Activated naive CD4-positive, alpha-beta T cell treated with anti-CD3 and anti-CD28 coated beads, Interleukin-2, amount 10 ng/mL, durations not matched to agents 7 days and 5 days (primary cell): ENCODE data around the gene PLRG1.

ENCODE experiments used
- CTCF ChIA-PET: fragments of 350-600 bp; sonication (Branson Sonifier 250); formaldehyde crosslinking; loops from one replicate; lab custom pipeline; 2021; ENCODE audit warnings: antibody characterized with exemption; lab: Charles Lee
- DNase-seq: peaks from one replicate; pipeline ENCODE4 v3.0.0-alpha.2; 2020
- H3K27ac Mint-ChIP-seq: one replicate; pipeline ENCODE4 v1.8.0; 2021; ENCODE audit warnings: mild to moderate bottlenecking, moderate library complexity, mixed read lengths
- H3K27me3 Mint-ChIP-seq: one replicate; pipeline ENCODE4 v1.8.0; 2021; ENCODE audit warnings: mild to moderate bottlenecking, mixed read lengths
- H3K36me3 Mint-ChIP-seq: one replicate; pipeline ENCODE4 v1.8.0; 2021; ENCODE audit warnings: mixed read lengths
- H3K4me1 Mint-ChIP-seq: one replicate; pipeline ENCODE4 v1.8.0; 2021; ENCODE audit warnings: mixed read lengths
- H3K4me3 Mint-ChIP-seq: one replicate; pipeline ENCODE4 v1.8.0; 2021; ENCODE audit warnings: mild to moderate bottlenecking, moderate library complexity, mixed read lengths
- H3K9me3 Mint-ChIP-seq: one replicate; pipeline ENCODE4 v1.8.0; 2021; ENCODE audit warnings: mixed read lengths

The PLRG1 gene

GRCh38 chr4:154584259-154584658, 34.1 kb upstream of the PLRG1 start:
- Mint-ChIP-seq H3K4me1 (no peaks in the 10 kb centered on the region), H3K27ac (no peak overlapping the region), H3K9me3 (no peaks in the 10 kb centered on the region), H3K36me3 (no peaks in the 10 kb centered on the region), H3K4me3 (no peak overlapping the region), H3K27me3 (peaks cover 17% of the 10 kb centered on the region)
- CTCF ChIA-PET: no interaction called here
- no peak for DNase-seq

- no peaks in the 10 kb centered on the region for H3K36me3 Mint-ChIP-seq
- no peak for DNase-seq
- H3K27me3 Mint-ChIP-seq: peaks cover 14% of the 10 kb centered on the region
- H3K9me3 Mint-ChIP-seq: no peaks in the 10 kb centered on the region
- CTCF ChIA-PET: no interaction called here
- no peak overlapping the region for H3K4me3 Mint-ChIP-seq
- no peak overlapping the region for H3K27ac Mint-ChIP-seq
- no peaks in the 10 kb centered on the region for H3K4me1 Mint-ChIP-seq
These were observed 33.5 kb upstream of the PLRG1 start for GRCh38 chr4:154583677-154584076.

- Mint-ChIP-seq H3K4me3 (no peak overlapping the region), H3K9me3 (no peaks in the 10 kb centered on the region), H3K36me3 (no peaks in the 10 kb centered on the region), H3K27me3 (peaks cover 14% of the 10 kb centered on the region), H3K27ac (no peak overlapping the region), H3K4me1 (no peaks in the 10 kb centered on the region)
- CTCF ChIA-PET: no interaction called here
- DNase-seq: no peak
These were observed 33.0 kb upstream of the PLRG1 start for GRCh38 chr4:154583230-154583629.

- no peak overlapping the region for H3K4me3 Mint-ChIP-seq
- H3K27me3 Mint-ChIP-seq: peaks cover 14% of the 10 kb centered on the region
- DNase-seq: no peak
- CTCF ChIA-PET: no interaction called here
- no peak overlapping the region for H3K27ac Mint-ChIP-seq
- no peaks in the 10 kb centered on the region for H3K4me1 Mint-ChIP-seq
- H3K36me3 Mint-ChIP-seq: no peaks in the 10 kb centered on the region
- H3K9me3 Mint-ChIP-seq: no peaks in the 10 kb centered on the region
These were observed 32.5 kb upstream of the PLRG1 start for GRCh38 chr4:154582723-154583122.

- Mint-ChIP-seq H3K36me3 (no peaks in the 10 kb centered on the region), H3K4me1 (no peaks in the 10 kb centered on the region), H3K27ac (no peak overlapping the region), H3K27me3 (peaks cover 12% of the 10 kb centered on the region), H3K4me3 (no peak overlapping the region), H3K9me3 (no peaks in the 10 kb centered on the region)
- no peak for DNase-seq
- CTCF ChIA-PET: no interaction called here
These were observed 29.7 kb upstream of the PLRG1 start for GRCh38 chr4:154579927-154580326.

- Mint-ChIP-seq H3K4me3 (no peak overlapping the region), H3K9me3 (no peaks in the 10 kb centered on the region), H3K27me3 (peaks cover 7% of the 10 kb centered on the region)
These were observed 28.7 kb upstream of the PLRG1 start for GRCh38 chr4:154578919-154579318.

GRCh38 chr4:154577324-154577723, 27.1 kb upstream of the PLRG1 start:
- CTCF ChIA-PET: interaction anchor here (1.1 to 1.2 kb wide), 2 partner anchors 15 to 25 kb away, joined by 3 to 5 read pairs; partner anchors contain the start of gene FGB
- H3K4me1 Mint-ChIP-seq: no peaks in the 10 kb centered on the region
- H3K9me3 Mint-ChIP-seq: no peaks in the 10 kb centered on the region
- H3K36me3 Mint-ChIP-seq: no peaks in the 10 kb centered on the region
- no peak overlapping the region for H3K27ac Mint-ChIP-seq
- H3K27me3 Mint-ChIP-seq: peaks cover 4% of the 10 kb centered on the region
- no peak for DNase-seq
- no peak overlapping the region for H3K4me3 Mint-ChIP-seq

More at GRCh38 chr4:154578919-154579318, 28.7 kb upstream of the PLRG1 start:
- no peak overlapping the region for H3K27ac Mint-ChIP-seq
- H3K4me1 Mint-ChIP-seq: no peaks in the 10 kb centered on the region
- DNase-seq: no peak
- CTCF ChIA-PET: no interaction called here
- no peaks in the 10 kb centered on the region for H3K36me3 Mint-ChIP-seq

- no peak overlapping the region for H3K27ac Mint-ChIP-seq
These were observed 24.1 kb upstream of the PLRG1 start for GRCh38 chr4:154574311-154574710.

GRCh38 chr4:154573190-154573870, 23.1 kb upstream of the PLRG1 start:
- H3K27ac Mint-ChIP-seq: no peak overlapping the region
- H3K9me3 Mint-ChIP-seq: no peaks in the 10 kb centered on the region
- peaks cover 4% of the 10 kb centered on the region for H3K27me3 Mint-ChIP-seq
- CTCF ChIA-PET: no interaction called here
- H3K4me3 Mint-ChIP-seq: no peak overlapping the region
- DNase-seq: no peak
- no peaks in the 10 kb centered on the region for H3K36me3 Mint-ChIP-seq
- no peaks in the 10 kb centered on the region for H3K4me1 Mint-ChIP-seq

More at GRCh38 chr4:154574311-154574710, 24.1 kb upstream of the PLRG1 start:
- Mint-ChIP-seq H3K27me3 (peaks cover 4% of the 10 kb centered on the region), H3K4me1 (no peaks in the 10 kb centered on the region), H3K36me3 (no peaks in the 10 kb centered on the region), H3K9me3 (no peaks in the 10 kb centered on the region), H3K4me3 (no peak overlapping the region)
- CTCF ChIA-PET: no interaction called here
- no peak for DNase-seq

GRCh38 chr4:154569584-154569983, 19.4 kb upstream of the PLRG1 start:
- no peaks in the 10 kb centered on the region for H3K27me3 Mint-ChIP-seq
- no peaks in the 10 kb centered on the region for H3K4me1 Mint-ChIP-seq
- no peak for DNase-seq
- H3K4me3 Mint-ChIP-seq: no peak overlapping the region
- CTCF ChIA-PET: interaction anchor here (2.1 kb wide), 1 partner anchor 11 kb away, joined by 9 read pairs; no protein-coding TSS in a partner anchor
- H3K9me3 Mint-ChIP-seq: no peaks in the 10 kb centered on the region
- H3K36me3 Mint-ChIP-seq: no peaks in the 10 kb centered on the region
- no peak overlapping the region for H3K27ac Mint-ChIP-seq

GRCh38 chr4:154569028-154569427, 18.8 kb upstream of the PLRG1 start:
- CTCF ChIA-PET: interaction anchor here (2.1 kb wide), 1 partner anchor 10 kb away, joined by 9 read pairs; no protein-coding TSS in a partner anchor
- DNase-seq: no peak
- no peaks in the 10 kb centered on the region for H3K4me1 Mint-ChIP-seq
- H3K27me3 Mint-ChIP-seq: no peaks in the 10 kb centered on the region
- H3K27ac Mint-ChIP-seq: no peak overlapping the region
- no peak overlapping the region for H3K4me3 Mint-ChIP-seq
- no peaks in the 10 kb centered on the region for H3K36me3 Mint-ChIP-seq
- no peaks in the 10 kb centered on the region for H3K9me3 Mint-ChIP-seq

- DNase-seq: no peak
- no peak overlapping the region for H3K4me3 Mint-ChIP-seq
- no peaks in the 10 kb centered on the region for H3K36me3 Mint-ChIP-seq
- H3K27ac Mint-ChIP-seq: no peak overlapping the region
- no peaks in the 10 kb centered on the region for H3K27me3 Mint-ChIP-seq
- no peaks in the 10 kb centered on the region for H3K9me3 Mint-ChIP-seq
- no peaks in the 10 kb centered on the region for H3K4me1 Mint-ChIP-seq
- CTCF ChIA-PET: interaction anchor here (1.1 kb wide), 1 partner anchor 52 kb away, joined by 3 read pairs; no protein-coding TSS in a partner anchor
These were observed 16.5 kb upstream of the PLRG1 start for GRCh38 chr4:154566639-154567204.

- DNase-seq: no peak
- H3K27ac Mint-ChIP-seq: no peak overlapping the region
- no peaks in the 10 kb centered on the region for H3K27me3 Mint-ChIP-seq
- H3K4me1 Mint-ChIP-seq: no peaks in the 10 kb centered on the region
- CTCF ChIA-PET: interaction anchor here (1.1 kb wide), 1 partner anchor 53 kb away, joined by 3 read pairs; no protein-coding TSS in a partner anchor
- H3K9me3 Mint-ChIP-seq: no peaks in the 10 kb centered on the region
- no peaks in the 10 kb centered on the region for H3K36me3 Mint-ChIP-seq
- H3K4me3 Mint-ChIP-seq: no peak overlapping the region
These were observed 15.5 kb upstream of the PLRG1 start for GRCh38 chr4:154565704-154566103.

GRCh38 chr4:154564311-154564710, 14.1 kb upstream of the PLRG1 start:
- no peaks in the 10 kb centered on the region for H3K9me3 Mint-ChIP-seq
- CTCF ChIA-PET: interaction anchor here (1.1 kb wide), 1 partner anchor 55 kb away, joined by 3 read pairs; no protein-coding TSS in a partner anchor
- no peak overlapping the region for H3K4me3 Mint-ChIP-seq
- no peaks in the 10 kb centered on the region for H3K4me1 Mint-ChIP-seq
- no peaks in the 10 kb centered on the region for H3K27me3 Mint-ChIP-seq
- no peak for DNase-seq
- H3K27ac Mint-ChIP-seq: no peak overlapping the region
- H3K36me3 Mint-ChIP-seq: no peaks in the 10 kb centered on the region
